Right lobe of liver (tissue), 6 donors: ENCODE data around the gene YOD1. TPM values are rescaled to one million over a fixed set of nuclear protein-coding genes. Genes with fewer than 3 reads are reported as not detected.
A peak's percentile ranks its signal among the peaks of the same experiment; 100 is the strongest.

Experiments used
- ATAC-seq, 4 donors: fragments of 200-7000 bp; cut with Tn5 transposase; one replicate each; pipeline ENCODE4 v1.9.1; 2020; ENCODE audit warnings: mild to moderate bottlenecking in 4 of 4, moderate library complexity in 4 of 4
- DNase-seq, 3 donors: peaks; one replicate each; pipeline ENCODE4 v3.0.0-alpha.2; 2020
- H3K27ac ChIP-seq, 3 donors: fragments of 200-600 bp; one replicate each; pipeline ENCODE4 v1.8.0; 2022
- H3K27me3 ChIP-seq, 2 donors: fragments of 200-600 bp; one replicate each; pipeline ENCODE4 v1.8.0; 2022
- H3K36me3 ChIP-seq, 4 donors: fragments of 200-600 bp; sonication (generic) in 1 of 4; one replicate each; pipeline versions ENCODE4 v1.5.1 to v1.8.0; 2017 to 2022; ENCODE audit warnings: control low read depth in 1 of 4
- H3K4me1 ChIP-seq, 4 donors: fragments of 200-600 bp; sonication (generic) in 1 of 4; one replicate each; pipeline versions ENCODE4 v1.5.1 to v1.8.0; 2017 to 2022; ENCODE audit warnings: control low read depth in 1 of 4
- H3K4me3 ChIP-seq, 3 donors: fragments of 200-600 bp; one replicate each; pipeline ENCODE4 v1.8.0; 2022
- H3K9me3 ChIP-seq, 4 donors: fragments of 200-600 bp; sonication (generic) in 1 of 4; one replicate each; pipeline versions ENCODE4 v1.5.1 to v1.8.0; 2017 to 2022; ENCODE audit warnings: control low read depth in 1 of 4
- CTCF ChIP-seq, 4 donors: fragments of 200-600 bp in 3 of 4; fragments of 450-650 bp in 1 of 4; IDR thresholded peaks; one replicate each; pipeline versions ENCODE4 v1.5.1 to v1.8.0; 2016 to 2022; ENCODE audit warnings: antibody characterized with exemption in 4 of 4, mild to moderate bottlenecking in 2 of 4
- POLR2A ChIP-seq: fragments of 450-650 bp; IDR thresholded peaks from one replicate; pipeline ENCODE4 v1.6.1; 2017; ENCODE audit warnings: antibody characterized with exemption, mild to moderate bottlenecking
- WGBS: methylation state at CpG from one replicate; pipeline ENCODE4 v1.1.6; 2018; ENCODE audit warnings: low coverage, low lambda C conversion rate; ENCODE audit not compliant: insufficient coverage; ENCODE audit errors: missing lambda C conversion rate; 5-methylcytosine and 5-hydroxymethylcytosine counted together
- intact Hi-C, 2 donors: fragments of 100-400 bp; cut with DNase I; formaldehyde crosslinking; loops; one replicate each; pipeline versions ENCODE4 v1.11.2 to v1.14.1; 2022
- long read RNA-seq: library from polyadenylated mRNA; unstranded; transcript quantifications from one replicate; pipeline ENCODE4 v2.0.0, GENCODE V29; 2019
- total RNA-seq, 6 experiments: library from RNA; depleted of rRNA in 2 of 6; stranded (reverse); fragments of >200 nt in 2 of 6; fragmentation: NEBNext Ultra II Directional in 3 of 6; extraction: Animal tissue kit (Norgen Biotek cat#: 25700) in 3 of 6; gene quantifications; one replicate each; pipeline versions ENCODE4 v1.1.0 to v1.2.4, GENCODE V29; 2016 to 2023
- donor health status: DM: no; HTN: yes; CAD: no.
- donor health status: DM: no; HTN: no; CAD: no.
- donor health status: DM: no; HTN: no; CAD: no.
- donor health status: DM: no; HTN: yes; CAD: no.
- donor health status: DM: no; HTN: yes; CAD: no.

Gene YOD1
- total RNA-seq, result 1 to 10 TPM; 3.0 to 4.8 (median 3.5) TPM
- long read RNA-seq, result 0 reads

- Histone ChIP-seq H3K27ac (peak within 1 kb of the TSS; percentile 69 to 83 (median 76)), H3K4me3 (peak within 1 kb of the TSS; percentile 69 to 96 (median 86)), H3K9me3 (no peaks in the 10 kb centered on the region), H3K4me1 (peaks cover 0 to 16% (median 1%) of the 10 kb centered on the region in 4 donors), H3K27me3 (no peaks in the 10 kb centered on the region), H3K36me3 (peaks cover 0 to 11% (median 0%) of the 10 kb centered on the region in 4 donors)
- DNase-seq (no peak), ATAC-seq (no peak)
- WGBS, result 41% methylated on average over 13 of the region's 15 CpGs
- intact Hi-C loops, result no loop called here
- TF ChIP-seq CTCF (IDR thresholded peaks at IDR 0.05), result no peak
- no peak for TF ChIP-seq POLR2A
Observed at GRCh38 chr1:207051191-207051943, at the start of gene YOD1. Gene YOD1, minus strand, starts transcription at chr1:207051208. Its CDS starts 178 bp downstream, at chr1:207051030.

DNA sequence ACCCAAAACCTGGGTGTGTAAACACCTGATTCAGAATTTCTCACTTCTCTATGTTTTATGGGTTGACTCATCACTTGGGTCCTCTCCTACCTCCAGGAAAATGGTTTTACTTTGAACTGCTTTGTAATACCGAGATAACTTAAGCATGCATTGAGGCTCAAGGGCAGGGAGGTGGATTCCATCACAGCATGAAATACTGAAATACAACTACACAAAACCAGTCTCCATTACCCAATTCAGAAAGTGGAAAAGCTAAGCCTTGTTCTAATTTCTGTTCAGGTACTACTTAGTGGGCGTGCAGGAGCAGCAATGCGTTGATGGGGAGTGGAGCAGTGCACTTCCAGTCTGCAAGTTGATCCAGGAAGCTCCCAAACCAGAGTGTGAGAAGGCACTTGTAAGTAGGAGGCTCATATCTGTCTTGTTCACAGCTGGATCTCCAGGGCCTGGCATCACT lies 46.9 kb upstream of the YOD1 start:
- no peak for ATAC-seq
- no peaks in the 10 kb centered on the region for H3K27me3 ChIP-seq
- intact Hi-C loops, result no loop called here
- H3K36me3 ChIP-seq, result peaks cover 0 to 62% (median 19%) of the 10 kb centered on the region in 4 donors
- no peak for DNase-seq
- H3K4me3 ChIP-seq, result no peak overlapping the region
- no peaks in the 10 kb centered on the region for H3K9me3 ChIP-seq
- peaks cover 0 to 29% (median 7%) of the 10 kb centered on the region in 4 donors for H3K4me1 ChIP-seq
- 64% methylated on average over 1 of the region's 3 CpGs for WGBS
- TF ChIP-seq CTCF (IDR thresholded peaks at IDR 0.05) (no peak), POLR2A (no peak)
- H3K27ac ChIP-seq, result no peak overlapping the region

DNA sequence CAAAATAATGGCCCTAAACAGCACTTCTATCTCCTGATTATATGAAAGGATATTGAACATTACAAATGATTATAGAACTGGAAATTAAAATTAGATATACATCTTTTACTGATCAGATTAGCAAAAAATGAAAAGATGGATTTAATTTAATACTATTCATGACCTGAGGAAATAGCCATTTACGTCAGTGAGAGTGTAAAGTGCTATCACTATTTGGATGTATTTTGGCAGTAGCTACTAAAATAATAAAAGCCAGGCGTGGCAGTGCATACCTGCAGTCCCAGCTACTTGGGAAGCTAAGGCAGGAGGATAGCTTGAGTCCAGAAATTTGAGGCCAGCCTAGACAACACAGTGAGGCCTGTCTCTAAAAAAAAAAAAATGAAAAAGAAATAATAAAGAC lies 42.9 kb upstream of the YOD1 start:
- TF ChIP-seq POLR2A (no peak), CTCF (IDR thresholded peaks at IDR 0.05) (no peak)
- peaks cover 0 to 24% (median 4%) of the 10 kb centered on the region in 4 donors for H3K4me1 ChIP-seq
- H3K27ac ChIP-seq, result no peak overlapping the region
- intact Hi-C loops, result no loop called here
- no peak for ATAC-seq
- H3K4me3 ChIP-seq, result no peak overlapping the region
- peaks cover 0 to 65% (median 24%) of the 10 kb centered on the region in 4 donors for H3K36me3 ChIP-seq
- no peaks in the 10 kb centered on the region for H3K9me3 ChIP-seq
- no peak for DNase-seq
- H3K27me3 ChIP-seq, result no peaks in the 10 kb centered on the region
- WGBS, result 48% methylated on average over 2 of the region's 2 CpGs

DNA sequence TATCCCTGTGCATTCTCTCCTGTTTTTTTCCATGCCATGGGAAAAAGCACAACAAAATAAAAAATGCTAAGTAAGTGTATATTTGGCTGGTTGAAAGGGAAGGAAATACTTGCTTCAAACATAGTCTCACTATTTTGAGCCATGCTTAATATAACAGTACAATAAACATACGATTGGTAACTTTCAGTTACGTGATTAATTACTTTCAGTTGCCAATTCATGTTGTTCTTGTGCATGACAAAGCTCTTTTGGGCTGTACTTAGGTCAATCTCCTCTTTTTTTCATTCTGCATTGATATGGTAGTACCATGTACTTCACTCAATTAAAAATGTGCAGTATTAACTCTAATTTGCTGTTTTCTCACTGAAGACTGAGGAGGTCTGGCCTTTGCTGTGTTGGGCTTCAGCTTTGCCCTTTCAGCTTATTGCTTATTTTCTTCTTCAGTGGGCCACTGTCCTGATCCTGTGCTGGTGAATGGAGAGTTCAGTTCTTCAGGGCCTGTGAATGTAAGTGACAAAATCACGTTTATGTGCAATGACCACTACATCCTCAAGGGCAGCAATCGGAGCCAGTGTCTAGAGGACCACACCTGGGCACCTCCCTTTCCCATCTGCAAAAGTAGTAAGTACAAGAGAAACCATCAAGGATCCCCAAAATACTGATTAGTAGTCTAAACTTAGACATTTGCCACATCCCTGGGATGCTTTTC lies 40.3 kb upstream of the YOD1 start:
- Histone ChIP-seq H3K4me1 (peaks cover 0 to 43% (median 14%) of the 10 kb centered on the region in 4 donors), H3K4me3 (peak overlapping the region; percentile 39 to 60 (median 58))
- peak in 3 of 4 donors; percentile 3 to 23 (median 10) for ATAC-seq

More for the DNA sequence above, 40.3 kb upstream of the YOD1 start:
- WGBS, result 24% methylated on average over 4 of the region's 4 CpGs
- Histone ChIP-seq H3K27ac (peak overlapping the region; percentile 80 to 95 (median 88)), H3K36me3 (peaks cover 0 to 41% (median 15%) of the 10 kb centered on the region in 4 donors), H3K27me3 (no peaks in the 10 kb centered on the region), H3K9me3 (no peaks in the 10 kb centered on the region)
- TF ChIP-seq POLR2A (peak; percentile 11), CTCF (IDR thresholded peaks at IDR 0.05) (peak in 1 of 4 donors; percentile 10)
- intact Hi-C loops, result no loop called here
- DNase-seq, result no peak
